GM15510 (cell line): Measurements from ENCODE around the gene PLEKHN1.
A peak's percentile ranks its signal among the peaks of the same experiment; 100 is the strongest.

Source experiments
- POLR2A ChIP-seq: IDR thresholded peaks from 3 replicates; pipeline ENCODE4 v1.6.1; 2011; ENCODE audit warnings: borderline replicate concordance; ENCODE audit not compliant: insufficient read length; ENCODE audit errors: extremely low read depth

Gene PLEKHN1

GRCh38 chr1:959731-960362 lies 6.4 kb upstream of the PLEKHN1 start:
- no peak for TF ChIP-seq POLR2A

- peak; percentile 57 for TF ChIP-seq POLR2A
Observed at GRCh38 chr1:960363-961131, 5.7 kb upstream of the PLEKHN1 start, which contains the start of gene KLHL17. KLHL17 (plus strand) TSS chr1:960584; CDS start chr1:960694, 110 bp downstream.

GRCh38 chr1:961132-961669 lies 5.1 kb upstream of the PLEKHN1 start:
- TF ChIP-seq POLR2A, result no peak

GRCh38 chr1:962381-963300 lies 3.6 kb upstream of the PLEKHN1 start:
- no peak for TF ChIP-seq POLR2A

- no peak for TF ChIP-seq POLR2A
Observed at GRCh38 chr1:963301-963651, 3.0 kb upstream of the PLEKHN1 start.

- no peak for TF ChIP-seq POLR2A
Observed at GRCh38 chr1:963746-964525, 2.3 kb upstream of the PLEKHN1 start.

- no peak for TF ChIP-seq POLR2A
Observed at GRCh38 chr1:964691-965525, 1.4 kb upstream of the PLEKHN1 start.

GRCh38 chr1:965526-966134 lies 652 bp upstream of the PLEKHN1 start:
- TF ChIP-seq POLR2A, result no peak

GRCh38 chr1:966704-967300 lies 520 bp downstream of the PLEKHN1 start:
- peak; percentile 48 for TF ChIP-seq POLR2A

- TF ChIP-seq POLR2A, result no peak
Observed at GRCh38 chr1:967466-968343, 1.4 kb downstream of the PLEKHN1 start.

- TF ChIP-seq POLR2A, result no peak
Observed at GRCh38 chr1:969260-969855, 3.1 kb downstream of the PLEKHN1 start.

- TF ChIP-seq POLR2A, result no peak
Observed at GRCh38 chr1:970242-970972, 4.1 kb downstream of the PLEKHN1 start.
